HG03097 (cell line): Measurements from ENCODE around the gene RNU11.
"Not testable (repeated sequence)": the region's sequence is repeated elsewhere in the genome, so short reads cannot be mapped to it uniquely, and the experiment has no call there.

Source experiments
- ATAC-seq: cut with Tn5 transposase; IDR thresholded peaks from one replicate; pipeline ENCODE4 v1.9.1; 2021; ENCODE audit not compliant: unreplicated experiment, low FRiP score

RNU11 gene

GRCh38 chr1:28648474-28649198 is at the start of gene RNU11:
RNU11 (plus strand) TSS chr1:28648600.
- ATAC-seq: peak; percentile 64

- ATAC-seq: no peak
These were observed 46.7 kb upstream of the RNU11 start for GRCh38 chr1:28601696-28602095.

- ATAC-seq: no peak
These were observed 45.6 kb upstream of the RNU11 start for GRCh38 chr1:28602536-28603439.

- ATAC-seq: no peak
These were observed 44.0 kb upstream of the RNU11 start for GRCh38 chr1:28604411-28604810.

GRCh38 chr1:28604962-28605361 is 43.4 kb upstream of the RNU11 start:
- ATAC-seq: no peak

- ATAC-seq: no peak
These were observed 41.6 kb upstream of the RNU11 start for GRCh38 chr1:28606771-28607170.

- ATAC-seq: no peak
These were observed 35.2 kb upstream of the RNU11 start for GRCh38 chr1:28613175-28613574.

GRCh38 chr1:28631713-28632112 is 16.7 kb upstream of the RNU11 start:
- ATAC-seq: no peak

- no peak for ATAC-seq
These were observed 15.8 kb upstream of the RNU11 start for GRCh38 chr1:28632560-28632959.

GRCh38 chr1:28640766-28641165 is 7.6 kb upstream of the RNU11 start:
- ATAC-seq: no peak

GRCh38 chr1:28642056-28642846 is 6.1 kb upstream of the RNU11 start:
- no peak for ATAC-seq

GRCh38 chr1:28642847-28643635 is 5.4 kb upstream of the RNU11 start, which contains the start of gene TAF12:
TAF12 (minus strand) TSS chr1:28643067; CDS start chr1:28622081, 20,986 bp downstream.
- ATAC-seq: peak; percentile 75

- no peak for ATAC-seq
These were observed 3.9 kb upstream of the RNU11 start for GRCh38 chr1:28644494-28644893.

GRCh38 chr1:28645406-28645805 is 3.0 kb upstream of the RNU11 start:
- not testable (repeated sequence) for ATAC-seq

GRCh38 chr1:28646040-28646439 is 2.4 kb upstream of the RNU11 start:
- ATAC-seq: no peak

GRCh38 chr1:28648008-28648473 is 359 bp upstream of the RNU11 start:
- peak; percentile 65 for ATAC-seq

GRCh38 chr1:28653063-28653462 is 4.7 kb downstream of the RNU11 start:
- not testable (repeated sequence) for ATAC-seq

GRCh38 chr1:28653870-28654269 is 5.5 kb downstream of the RNU11 start:
- not testable (repeated sequence) for ATAC-seq

- ATAC-seq: not testable (repeated sequence)
These were observed 7.3 kb downstream of the RNU11 start for GRCh38 chr1:28655448-28656311.
